Right lobe of liver (tissue), 6 donors: ENCODE data around the gene OR2T35. TPM values are rescaled to one million over a fixed set of nuclear protein-coding genes. Genes with fewer than 3 reads are reported as not detected.

Experiments
- ATAC-seq, 4 donors: fragments of 200-7000 bp; cut with Tn5 transposase; one replicate each; pipeline ENCODE4 v1.9.1; 2020; ENCODE audit warnings: mild to moderate bottlenecking in 4 of 4, moderate library complexity in 4 of 4
- DNase-seq, 3 donors: peaks; one replicate each; pipeline ENCODE4 v3.0.0-alpha.2; 2020
- H3K27ac ChIP-seq, 3 donors: fragments of 200-600 bp; one replicate each; pipeline ENCODE4 v1.8.0; 2022
- H3K27me3 ChIP-seq, 2 donors: fragments of 200-600 bp; one replicate each; pipeline ENCODE4 v1.8.0; 2022
- H3K36me3 ChIP-seq, 4 donors: fragments of 200-600 bp; sonication (generic) in 1 of 4; one replicate each; pipeline versions ENCODE4 v1.5.1 to v1.8.0; 2017 to 2022; ENCODE audit warnings: control low read depth in 1 of 4
- H3K4me1 ChIP-seq, 4 donors: fragments of 200-600 bp; sonication (generic) in 1 of 4; one replicate each; pipeline versions ENCODE4 v1.5.1 to v1.8.0; 2017 to 2022; ENCODE audit warnings: control low read depth in 1 of 4
- H3K4me3 ChIP-seq, 3 donors: fragments of 200-600 bp; one replicate each; pipeline ENCODE4 v1.8.0; 2022
- H3K9me3 ChIP-seq, 4 donors: fragments of 200-600 bp; sonication (generic) in 1 of 4; one replicate each; pipeline versions ENCODE4 v1.5.1 to v1.8.0; 2017 to 2022; ENCODE audit warnings: control low read depth in 1 of 4
- CTCF ChIP-seq, 4 donors: fragments of 200-600 bp in 3 of 4; fragments of 450-650 bp in 1 of 4; IDR thresholded peaks; one replicate each; pipeline versions ENCODE4 v1.5.1 to v1.8.0; 2016 to 2022; ENCODE audit warnings: antibody characterized with exemption in 4 of 4, mild to moderate bottlenecking in 2 of 4
- POLR2A ChIP-seq: fragments of 450-650 bp; IDR thresholded peaks from one replicate; pipeline ENCODE4 v1.6.1; 2017; ENCODE audit warnings: antibody characterized with exemption, mild to moderate bottlenecking
- WGBS: methylation state at CpG from one replicate; pipeline ENCODE4 v1.1.6; 2018; ENCODE audit warnings: low coverage, low lambda C conversion rate; ENCODE audit not compliant: insufficient coverage; ENCODE audit errors: missing lambda C conversion rate; 5-methylcytosine and 5-hydroxymethylcytosine counted together
- intact Hi-C, 2 donors: fragments of 100-400 bp; cut with DNase I; formaldehyde crosslinking; loops; one replicate each; pipeline versions ENCODE4 v1.11.2 to v1.14.1; 2022
- total RNA-seq, 6 experiments: library from RNA; depleted of rRNA in 2 of 6; stranded (reverse); fragments of >200 nt in 2 of 6; fragmentation: NEBNext Ultra II Directional in 3 of 6; extraction: Animal tissue kit (Norgen Biotek cat#: 25700) in 3 of 6; gene quantifications; one replicate each; pipeline versions ENCODE4 v1.1.0 to v1.2.4, GENCODE V29; 2016 to 2023
- donor health status: DM: no; HTN: yes; CAD: no.
- donor health status: DM: no; HTN: no; CAD: no.
- donor health status: DM: no; HTN: no; CAD: no.
- donor health status: DM: no; HTN: yes; CAD: no.
- donor health status: DM: no; HTN: yes; CAD: no.

Gene OR2T35
- total RNA-seq, 6 experiments from 2014 or later = not detected

DNA sequence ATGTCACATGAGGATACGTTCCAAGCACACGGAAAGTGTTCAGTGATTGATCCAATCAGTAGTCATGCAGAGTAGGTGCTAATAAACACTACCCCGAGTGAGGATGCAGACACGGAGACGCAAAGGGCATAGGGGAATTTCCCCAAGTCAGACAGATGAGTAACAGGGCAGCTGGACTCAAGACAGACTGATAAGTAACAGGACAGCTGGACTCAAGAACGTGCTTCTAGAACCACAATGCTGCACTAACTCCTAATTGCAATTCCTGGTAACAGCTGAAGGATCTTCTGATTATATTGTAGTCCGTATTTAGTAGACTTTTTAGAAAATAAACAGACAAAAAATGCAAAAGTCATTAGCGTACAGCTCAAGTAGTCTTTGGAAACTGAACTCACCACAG is 45.7 kb downstream of the OR2T35 start:
- 50% methylated on average over 8 of the region's 8 CpGs for WGBS
- Histone ChIP-seq H3K9me3 (no peaks in the 10 kb centered on the region), H3K36me3 (no peaks in the 10 kb centered on the region), H3K4me3 (no peak overlapping the region), H3K27ac (no peak overlapping the region), H3K4me1 (no peaks in the 10 kb centered on the region), H3K27me3 (no peaks in the 10 kb centered on the region)
- ATAC-seq (no peak), DNase-seq (no peak)
- intact Hi-C loops = no loop called here
- no peak for TF ChIP-seq CTCF (IDR thresholded peaks at IDR 0.05)
- TF ChIP-seq POLR2A = no peak

DNA sequence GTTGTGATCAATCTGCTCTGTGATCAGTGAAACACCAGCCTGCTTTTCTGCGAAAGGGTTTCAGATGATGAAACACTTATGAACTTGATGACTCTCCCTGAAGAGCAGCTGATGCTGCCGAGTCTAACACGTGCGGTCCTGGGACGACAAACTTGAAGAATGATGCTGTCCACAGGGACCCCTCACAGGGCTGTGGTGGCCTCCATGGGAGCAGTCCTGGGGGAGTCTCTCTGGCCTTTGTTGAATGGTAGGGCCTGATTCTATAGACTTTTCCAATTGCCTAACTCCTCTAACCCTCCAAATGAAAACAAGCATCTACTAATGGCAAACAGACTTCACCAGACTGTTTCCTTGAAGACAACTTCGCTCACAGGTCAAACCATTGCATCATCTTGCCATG is 47.5 kb downstream of the OR2T35 start, which contains the start of gene OR2T10:
Gene OR2T10, minus strand, starts transcription at position 112 of the 400 bp plus-strand sequence. CDS start 3,932 bp downstream, outside the sequence.
- 57% methylated on average over 4 of the region's 6 CpGs for WGBS
- TF ChIP-seq POLR2A = no peak
- no peak for TF ChIP-seq CTCF (IDR thresholded peaks at IDR 0.05)
- no peaks in the 10 kb centered on the region for H3K27me3 ChIP-seq
- no peak for DNase-seq
- no peak for ATAC-seq
- H3K36me3 ChIP-seq = no peaks in the 10 kb centered on the region
- H3K4me1 ChIP-seq = no peaks in the 10 kb centered on the region
- H3K4me3 ChIP-seq = no peak within 1 kb of the TSS
- no peak within 1 kb of the TSS for H3K27ac ChIP-seq
- intact Hi-C loops = no loop called here
- H3K9me3 ChIP-seq = no peaks in the 10 kb centered on the region

DNA sequence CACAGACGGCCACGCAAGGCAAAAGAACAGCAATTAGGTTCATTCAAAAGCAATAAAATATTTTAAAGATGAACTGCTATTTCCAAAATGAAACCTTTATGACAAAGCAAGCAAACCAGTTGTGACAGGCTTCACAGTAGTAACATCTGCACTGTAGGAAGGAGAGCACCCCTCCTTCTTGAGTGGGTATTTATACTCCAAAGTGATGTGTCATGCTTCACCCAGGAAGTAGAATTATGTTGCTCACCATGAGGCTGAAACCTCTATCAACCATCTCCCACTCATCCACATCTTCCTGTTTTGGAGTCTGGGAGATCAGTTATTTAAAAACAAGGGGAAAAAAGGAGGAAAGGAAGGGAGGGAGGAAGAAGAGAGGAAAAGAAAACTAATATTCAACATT is 48.5 kb downstream of the OR2T35 start:
- Histone ChIP-seq H3K4me3 (no peak overlapping the region), H3K27me3 (no peaks in the 10 kb centered on the region), H3K36me3 (no peaks in the 10 kb centered on the region), H3K27ac (no peak overlapping the region), H3K4me1 (no peaks in the 10 kb centered on the region), H3K9me3 (no peaks in the 10 kb centered on the region)
- intact Hi-C loops = no loop called here
- no peak for DNase-seq
- no peak for TF ChIP-seq CTCF (IDR thresholded peaks at IDR 0.05)
- no peak for TF ChIP-seq POLR2A
- ATAC-seq = no peak
- 63% methylated on average over 2 of the region's 2 CpGs for WGBS

DNA sequence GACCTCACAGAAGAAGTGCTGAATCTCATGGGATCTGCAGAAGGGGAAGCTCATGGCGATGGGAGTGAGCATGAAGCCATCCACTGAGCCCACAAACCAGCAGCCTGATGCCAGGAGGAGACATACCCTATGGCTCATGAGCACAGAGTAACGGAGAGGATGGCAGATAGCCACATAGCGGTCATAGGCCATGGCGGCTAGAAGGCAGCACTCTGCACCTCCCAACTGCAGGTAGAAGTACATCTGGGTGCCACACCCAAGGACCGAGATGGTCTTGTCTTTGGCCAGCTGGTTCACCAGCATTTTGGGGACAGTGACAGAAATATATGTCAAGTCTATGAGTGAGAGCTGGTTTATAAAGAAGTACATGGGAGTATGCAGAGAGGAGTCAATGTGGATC is 51.9 kb downstream of the OR2T35 start:
- H3K4me1 ChIP-seq = no peaks in the 10 kb centered on the region
- no peaks in the 10 kb centered on the region for H3K9me3 ChIP-seq
- no peak for ATAC-seq
- WGBS = no CpG with 5 or more reads among the region's 5 CpGs
- H3K4me3 ChIP-seq = no peak overlapping the region
- DNase-seq = no peak
- intact Hi-C loops = no loop called here
- H3K36me3 ChIP-seq = no peaks in the 10 kb centered on the region
- no peaks in the 10 kb centered on the region for H3K27me3 ChIP-seq
- no peak overlapping the region for H3K27ac ChIP-seq
- no peak for TF ChIP-seq CTCF (IDR thresholded peaks at IDR 0.05)
- TF ChIP-seq POLR2A = no peak

- intact Hi-C loops = no loop called here
- no peaks in the 10 kb centered on the region for H3K4me1 ChIP-seq
- no peaks in the 10 kb centered on the region for H3K9me3 ChIP-seq
- H3K27me3 ChIP-seq = no peaks in the 10 kb centered on the region
- no peak overlapping the region for H3K4me3 ChIP-seq
- no peak for DNase-seq
- WGBS = 53% methylated on average over 1 of the region's 1 CpG
- ATAC-seq = no peak
- no peaks in the 10 kb centered on the region for H3K36me3 ChIP-seq
- TF ChIP-seq POLR2A = no peak
- no peak for TF ChIP-seq CTCF (IDR thresholded peaks at IDR 0.05)
- no peak overlapping the region for H3K27ac ChIP-seq
Observed at GRCh38 chr1:248592655-248593054, 52.4 kb downstream of the OR2T35 start.
